BE2C (cell line): ENCODE data around the gene C3orf33.

ENCODE experiments used
- DNase-seq: peaks from one replicate; pipeline ENCODE4 v3.0.0-alpha.2; 2020
- H3K27me3 ChIP-seq: fragments of 250-450 bp; sonication (Bioruptor Pico); 2 replicates; pipeline ENCODE4 v1.5.1; 2020; ENCODE audit warnings: mild to moderate bottlenecking
- H3K36me3 ChIP-seq: fragments of 250-450 bp; sonication (Bioruptor Pico); 2 replicates; pipeline ENCODE4 v1.5.1; 2020; ENCODE audit warnings: mild to moderate bottlenecking
- H3K4me1 ChIP-seq: fragments of 250-450 bp; sonication (Bioruptor Pico); 2 replicates; pipeline ENCODE4 v1.5.1; 2020
- H3K4me3 ChIP-seq: 2 replicates; pipeline ENCODE4 v1.5.1; 2011; ENCODE audit warnings: low read depth, low read length
- H3K9me3 ChIP-seq: fragments of 250-450 bp; sonication (Bioruptor Pico); 2 replicates; pipeline ENCODE4 v1.5.1; 2020
- CTCF ChIP-seq: IDR thresholded peaks from 2 replicates; pipeline ENCODE4 v1.5.1; 2012; ENCODE audit warnings: mild to moderate bottlenecking, low read depth, low read length

The C3orf33 gene

GRCh38 chr3:155785662-155786295 is 20.3 kb downstream of the C3orf33 start:
- H3K9me3 ChIP-seq: no peaks in the 10 kb centered on the region; the same call in 1 of the 2 replicates

GRCh38 chr3:155782390-155782953 is 23.6 kb downstream of the C3orf33 start:
- no peaks in the 10 kb centered on the region for H3K4me1 ChIP-seq
- H3K9me3 ChIP-seq: no peaks in the 10 kb centered on the region
- no peaks in the 10 kb centered on the region for H3K27me3 ChIP-seq
- no peak for TF ChIP-seq CTCF
- DNase-seq: no peak
- H3K36me3 ChIP-seq: no peaks in the 10 kb centered on the region
- H3K4me3 ChIP-seq: no peak overlapping the region

More at GRCh38 chr3:155785662-155786295, 20.3 kb downstream of the C3orf33 start:
- no peak for TF ChIP-seq CTCF
- H3K36me3 ChIP-seq: no peaks in the 10 kb centered on the region
- H3K27me3 ChIP-seq: no peaks in the 10 kb centered on the region
- no peak overlapping the region for H3K4me3 ChIP-seq
- DNase-seq: no peak
- no peaks in the 10 kb centered on the region for H3K4me1 ChIP-seq

GRCh38 chr3:155780291-155780690 is 25.8 kb downstream of the C3orf33 start:
- TF ChIP-seq CTCF: no peak

GRCh38 chr3:155778462-155778861 is 27.6 kb downstream of the C3orf33 start:
- H3K27me3 ChIP-seq: no peaks in the 10 kb centered on the region
- no peak for DNase-seq
- H3K36me3 ChIP-seq: no peaks in the 10 kb centered on the region
- no peak for TF ChIP-seq CTCF
- no peaks in the 10 kb centered on the region for H3K4me1 ChIP-seq
- no peak overlapping the region for H3K4me3 ChIP-seq
- no peaks in the 10 kb centered on the region for H3K9me3 ChIP-seq

More at GRCh38 chr3:155780291-155780690, 25.8 kb downstream of the C3orf33 start:
- no peaks in the 10 kb centered on the region for H3K36me3 ChIP-seq
- H3K4me1 ChIP-seq: no peaks in the 10 kb centered on the region
- no peak overlapping the region for H3K4me3 ChIP-seq
- H3K27me3 ChIP-seq: no peaks in the 10 kb centered on the region
- no peaks in the 10 kb centered on the region for H3K9me3 ChIP-seq
- DNase-seq: no peak

GRCh38 chr3:155772801-155773200 is 33.3 kb downstream of the C3orf33 start:
- no peak overlapping the region for H3K4me3 ChIP-seq
- DNase-seq: no peak
- H3K9me3 ChIP-seq: no peaks in the 10 kb centered on the region
- no peaks in the 10 kb centered on the region for H3K4me1 ChIP-seq
- no peak for TF ChIP-seq CTCF
- H3K27me3 ChIP-seq: no peaks in the 10 kb centered on the region
- H3K36me3 ChIP-seq: no peaks in the 10 kb centered on the region

GRCh38 chr3:155771126-155771525 is 35.0 kb downstream of the C3orf33 start:
- no peak overlapping the region for H3K4me3 ChIP-seq
- H3K36me3 ChIP-seq: no peaks in the 10 kb centered on the region
- H3K4me1 ChIP-seq: no peaks in the 10 kb centered on the region
- H3K27me3 ChIP-seq: no peaks in the 10 kb centered on the region
- no peak for DNase-seq
- no peaks in the 10 kb centered on the region for H3K9me3 ChIP-seq
- TF ChIP-seq CTCF: no peak
